Ureter (tissue), 1 donor: Measurements from ENCODE around the gene C19orf81. TPM values are rescaled to one million over a fixed set of nuclear protein-coding genes. Genes with fewer than 3 reads are reported as not detected.

Source experiments
- DNase-seq: peaks from one replicate; pipeline ENCODE4 v3.0.0-alpha.2; 2020; ENCODE audit warnings: low spot score
- total RNA-seq: library from RNA; stranded (reverse); gene quantifications from one replicate; pipeline ENCODE4 v1.2.4, GENCODE V29; 2023
- donor health status: DM: yes; HTN: yes; CAD: no.

C19orf81 gene
- total RNA-seq, 1 donor from 2014 or later, result 1.6 TPM

DNA sequence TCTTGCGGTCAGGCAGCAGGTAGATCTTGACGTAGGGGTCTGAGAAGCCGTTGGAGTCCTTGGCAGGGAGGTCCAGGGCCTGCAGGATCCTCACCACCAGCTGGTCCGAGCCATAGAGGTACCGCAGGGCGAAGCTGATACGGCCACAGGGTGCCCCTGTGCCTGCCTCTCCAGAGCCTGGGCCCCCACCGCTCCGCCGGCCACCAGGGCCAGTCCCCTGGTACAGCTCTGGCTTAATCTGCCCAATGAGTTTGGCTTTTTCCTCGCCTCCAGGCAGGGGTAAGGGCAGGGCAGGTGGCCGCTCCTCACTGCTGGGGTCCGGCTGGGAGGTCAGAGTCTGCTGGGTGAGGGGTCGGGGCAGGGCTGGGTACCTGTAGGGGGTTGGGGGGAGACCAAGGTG lies 19.4 kb upstream of the C19orf81 start:
- no peak for DNase-seq

DNA sequence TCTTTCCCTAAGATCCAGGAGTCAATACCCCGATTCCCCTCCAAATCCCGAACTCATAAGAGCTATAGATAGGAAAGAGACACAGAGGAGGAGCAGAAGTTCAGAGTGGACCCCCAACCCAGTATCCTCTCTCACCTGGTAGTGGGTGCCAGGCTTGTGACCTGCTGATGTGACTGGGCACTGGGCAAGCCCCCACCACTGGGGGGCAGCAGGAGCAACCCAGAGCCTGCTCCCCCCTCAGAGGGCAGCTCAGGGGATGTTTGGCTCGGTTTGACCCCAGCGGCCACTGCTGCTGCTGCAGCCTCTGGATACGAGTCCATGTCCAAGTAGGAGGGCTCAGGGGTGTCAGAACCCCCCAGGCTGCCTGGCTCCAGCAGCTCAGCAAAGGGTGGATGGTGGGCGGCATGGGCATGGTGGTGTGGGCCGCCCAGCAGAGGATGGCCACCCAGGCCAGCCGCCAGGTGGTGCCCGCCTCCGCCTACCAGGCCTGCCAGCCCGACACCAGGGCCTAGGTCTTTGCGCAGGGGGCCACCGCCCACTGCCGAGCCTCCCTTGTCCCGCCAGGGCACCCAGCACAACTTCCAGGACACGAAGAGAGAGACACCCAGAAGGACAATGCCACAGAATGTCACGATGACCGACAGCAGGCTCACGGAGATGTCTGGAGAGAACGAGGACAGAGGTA lies 17.0 kb upstream of the C19orf81 start:
- DNase-seq, result no peak

- DNase-seq, result no peak
Measured at GRCh38 chr19:50633359-50633758, 15.9 kb upstream of the C19orf81 start.

DNA sequence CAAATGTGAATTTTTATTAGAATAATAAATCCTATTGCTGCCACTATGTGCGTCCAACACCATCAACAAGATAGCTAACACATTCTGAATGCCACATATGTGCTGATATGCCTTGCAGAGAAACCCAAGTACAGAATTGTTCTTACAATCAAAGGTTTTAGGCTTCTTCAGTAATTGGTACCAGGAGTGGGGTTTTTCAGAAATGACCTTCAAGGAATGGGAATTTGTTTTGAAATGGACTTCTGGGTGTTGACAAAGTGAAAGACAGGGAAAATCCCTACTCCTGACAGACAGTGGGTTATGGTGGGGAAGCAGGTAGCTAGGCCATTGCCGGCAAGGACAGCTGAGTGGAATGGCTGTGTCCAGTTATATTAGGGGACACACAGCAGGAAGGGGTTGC lies 15.3 kb upstream of the C19orf81 start:
- no peak for DNase-seq

DNA sequence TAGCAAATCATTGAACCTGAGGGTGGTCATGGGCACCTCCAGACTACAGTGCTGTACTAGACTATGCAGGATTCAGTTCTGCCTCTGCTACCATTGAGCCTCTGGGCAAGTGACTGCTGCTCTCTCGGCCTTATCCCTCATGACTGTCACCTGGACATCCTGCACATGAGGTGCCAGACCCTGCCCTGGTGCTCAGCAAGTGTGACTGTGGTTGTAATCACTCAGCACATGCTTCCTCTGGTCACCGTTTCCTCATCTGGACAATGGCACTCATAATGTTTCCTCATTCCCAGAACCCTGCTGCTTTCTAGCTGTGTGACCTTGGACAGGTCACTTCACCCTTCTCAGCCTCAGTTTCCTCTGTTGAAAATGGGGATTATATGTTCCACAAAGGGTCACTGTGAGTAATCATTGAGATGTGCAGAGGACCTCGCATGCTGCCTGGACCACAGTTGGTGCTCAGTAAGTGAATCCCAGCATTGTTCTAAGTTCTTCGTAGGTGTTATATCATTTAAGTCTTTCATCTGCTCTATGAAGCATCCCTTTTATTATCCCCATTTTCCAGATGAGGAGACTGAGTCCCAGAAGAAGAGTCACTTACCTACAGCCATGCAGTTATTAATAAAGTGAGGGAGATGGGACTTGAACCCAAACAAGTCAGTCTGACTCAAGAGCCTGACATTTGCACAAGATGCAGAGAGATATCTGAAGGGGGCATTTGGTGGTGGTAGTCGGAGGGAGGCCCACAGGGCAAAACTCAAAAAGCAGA lies 12.7 kb upstream of the C19orf81 start:
- DNase-seq, result no peak

- no peak for DNase-seq
Measured at GRCh38 chr19:50638600-50638999, 10.6 kb upstream of the C19orf81 start.

- no peak for DNase-seq
Measured at GRCh38 chr19:50639121-50640112, 9.8 kb upstream of the C19orf81 start, which contains the start of gene SYT3. TSS of gene SYT3 (minus strand) at chr19:50639881. CDS start at chr19:50637411, 2,470 bp downstream.

- no peak for DNase-seq
Measured at GRCh38 chr19:50640368-50640767, 8.9 kb upstream of the C19orf81 start.

DNA sequence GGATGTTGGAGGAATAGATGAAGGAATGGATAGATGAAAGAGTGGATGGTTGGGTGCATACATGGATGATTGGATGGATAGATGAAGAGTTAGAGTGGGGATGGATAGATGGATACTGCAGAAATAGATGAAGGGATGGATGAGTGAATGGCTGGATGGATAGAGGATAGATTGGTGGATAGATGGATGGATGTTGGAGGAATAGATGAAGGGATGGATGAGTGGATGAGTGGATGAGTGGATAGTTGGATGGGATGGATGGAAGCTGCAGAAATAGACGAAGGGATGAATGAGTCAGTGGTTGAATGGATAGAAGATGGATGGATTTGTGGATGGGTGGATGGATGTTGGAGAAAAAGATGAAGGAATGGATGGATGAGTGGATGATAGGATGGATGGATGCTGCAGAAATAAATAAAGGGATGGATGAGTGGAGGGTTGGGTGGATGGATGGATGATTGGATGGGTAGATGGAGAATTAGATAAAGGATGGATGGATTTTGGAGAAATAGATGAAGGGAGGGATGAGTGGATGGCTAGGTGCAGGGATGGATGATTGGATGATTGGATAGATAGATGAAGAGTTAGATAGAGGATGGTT lies 4.8 kb upstream of the C19orf81 start:
- no peak for DNase-seq

DNA sequence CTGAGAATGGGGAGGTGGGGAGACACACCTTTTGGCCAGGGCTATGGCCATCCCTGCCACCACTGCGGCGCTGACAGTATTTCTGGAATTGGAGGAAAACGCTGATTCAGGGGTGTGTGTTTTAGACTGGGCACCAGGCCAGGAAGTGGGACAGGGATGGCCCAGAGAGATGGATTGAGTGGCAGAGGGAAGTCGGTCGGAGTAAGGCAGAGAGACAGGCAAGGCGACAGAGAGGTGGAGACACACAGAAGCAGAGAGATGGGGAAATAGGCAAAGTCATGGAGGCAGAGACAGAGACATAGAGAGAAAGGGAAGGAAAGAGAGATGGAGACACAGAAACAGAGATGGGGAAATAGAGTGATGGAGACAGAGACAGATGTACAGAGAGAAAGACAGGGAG lies 4.1 kb upstream of the C19orf81 start:
- no peak for DNase-seq

GRCh38 chr19:50646074-50646807 lies 3.0 kb upstream of the C19orf81 start:
- no peak for DNase-seq

- DNase-seq, result no peak
Measured at GRCh38 chr19:50647879-50648615, 1.2 kb upstream of the C19orf81 start.

GRCh38 chr19:50648659-50649058 lies 586 bp upstream of the C19orf81 start:
- no peak for DNase-seq

DNA sequence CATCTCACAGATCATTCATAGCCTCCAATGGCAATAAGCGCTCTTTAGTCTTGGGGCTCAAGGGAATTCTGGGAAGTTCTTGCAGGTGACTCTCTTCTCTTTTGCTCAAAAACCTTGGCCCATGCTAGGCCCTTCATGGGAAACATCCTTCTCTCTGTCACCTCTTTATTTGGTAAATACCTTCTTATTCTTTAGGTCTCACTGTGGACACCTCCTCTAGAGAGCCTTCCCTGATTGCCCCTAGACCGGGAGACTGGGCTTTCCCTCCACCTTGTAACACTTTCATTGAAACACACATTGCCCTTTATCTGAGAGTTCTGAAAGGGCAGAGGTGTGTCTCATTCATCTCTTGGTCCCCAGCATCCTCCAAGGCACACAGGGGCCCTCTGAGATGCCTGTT lies 1.9 kb downstream of the C19orf81 start:
- DNase-seq, result no peak

DNA sequence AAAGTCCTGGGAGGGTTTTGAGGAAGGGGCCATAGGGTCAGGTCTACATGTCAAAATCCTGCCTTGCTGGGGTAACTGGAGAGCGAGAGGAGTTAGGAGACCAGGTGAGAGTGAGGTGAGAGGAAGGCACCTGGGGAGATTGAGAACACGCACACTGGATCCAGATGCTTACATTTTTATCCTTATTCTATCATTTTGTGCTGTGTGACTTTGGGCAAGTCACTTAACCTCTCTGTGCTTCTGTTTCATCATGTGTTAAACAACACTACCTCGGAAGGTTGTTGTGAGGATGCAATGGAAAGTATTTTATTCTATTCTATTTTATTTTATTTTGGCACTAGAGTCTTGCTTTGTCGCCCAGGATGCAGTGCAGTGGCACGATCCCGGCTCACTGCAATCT lies 3.5 kb downstream of the C19orf81 start:
- DNase-seq, result no peak

- DNase-seq, result no peak
Measured at GRCh38 chr19:50654882-50655281, 5.6 kb downstream of the C19orf81 start.

DNA sequence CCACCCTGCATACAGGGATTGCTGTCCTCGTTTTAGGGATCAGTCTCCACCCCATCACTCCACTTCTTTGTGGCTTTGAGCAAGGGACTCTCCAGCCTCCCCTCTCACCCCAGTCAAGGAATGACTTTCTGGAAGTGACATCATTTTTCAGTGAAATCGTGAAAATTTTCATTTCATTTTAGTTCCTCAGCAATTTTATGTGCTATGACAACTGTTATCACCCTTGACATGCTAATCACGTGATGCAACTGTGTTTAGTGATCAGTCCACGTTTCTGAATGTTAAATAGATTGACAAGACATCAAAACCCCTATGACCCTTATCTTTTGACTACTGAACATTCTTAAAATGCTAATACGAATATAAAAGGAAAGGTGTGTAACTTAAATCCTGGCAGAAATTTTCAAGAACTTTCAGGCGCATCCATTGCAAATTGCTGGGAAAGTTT lies 8.0 kb downstream of the C19orf81 start:
- no peak for DNase-seq

GRCh38 chr19:50657712-50658440 lies 8.6 kb downstream of the C19orf81 start:
- DNase-seq, result peak; percentile 91
